Endothelial cell (in vitro differentiated cells): ENCODE data around the gene SKAP2. TPM values are rescaled to one million over a fixed set of nuclear protein-coding genes. Genes with fewer than 3 reads are reported as not detected.

ENCODE experiments used
- DNase-seq: peaks from one replicate; pipeline ENCODE4 v3.0.0; 2021; ENCODE audit warnings: low spot score
- H3K27ac Mint-ChIP-seq: one replicate; pipeline ENCODE4 v1.8.0; 2021; ENCODE audit warnings: mixed read lengths, inconsistent platforms; ENCODE audit not compliant: unreplicated experiment
- H3K27me3 Mint-ChIP-seq: one replicate; pipeline ENCODE4 v1.8.0; 2021; ENCODE audit warnings: mild to moderate bottlenecking, moderate library complexity, mixed read lengths, inconsistent platforms; ENCODE audit not compliant: unreplicated experiment
- H3K36me3 Mint-ChIP-seq: one replicate; pipeline ENCODE4 v1.8.0; 2021; ENCODE audit warnings: mild to moderate bottlenecking, low read depth, mixed read lengths, inconsistent platforms; ENCODE audit not compliant: unreplicated experiment
- H3K4me1 Mint-ChIP-seq: one replicate; pipeline ENCODE4 v1.8.0; 2021; ENCODE audit warnings: mild to moderate bottlenecking, mixed read lengths, inconsistent platforms; ENCODE audit not compliant: unreplicated experiment
- H3K4me3 Mint-ChIP-seq: one replicate; pipeline ENCODE4 v1.8.0; 2021; ENCODE audit warnings: mild to moderate bottlenecking, mixed read lengths, inconsistent platforms; ENCODE audit not compliant: unreplicated experiment
- H3K9me3 Mint-ChIP-seq: one replicate; pipeline ENCODE4 v1.8.0; 2021; ENCODE audit warnings: mixed read lengths, inconsistent platforms; ENCODE audit not compliant: unreplicated experiment
- CTCF ChIP-seq: fragments of 200-600 bp; sonication (generic); IDR thresholded peaks from one replicate; pipeline ENCODE4 v1.5.0; 2021; ENCODE audit warnings: antibody characterized with exemption; ENCODE audit not compliant: unreplicated experiment
- total RNA-seq: library from RNA; stranded (reverse); fragmentation: NEBNext Ultra II Directional; extraction: Animal tissue kit (Norgen Biotek cat#: 25700); gene quantifications from one replicate; pipeline ENCODE4 v1.2.1, GENCODE V29; 2021; ENCODE audit not compliant: unreplicated experiment

Gene SKAP2
- total RNA-seq, 1 donor from 2014 or later = 24.7 TPM

- Mint-ChIP-seq H3K27ac (peak overlapping the region; percentile 82), H3K27me3 (no peaks in the 10 kb centered on the region), H3K9me3 (no peaks in the 10 kb centered on the region), H3K4me3 (no peak overlapping the region), H3K36me3 (no peaks in the 10 kb centered on the region), H3K4me1 (peaks cover 78% of the 10 kb centered on the region)
- peak; percentile 33 for DNase-seq
- peak; percentile 95 for TF ChIP-seq CTCF
These were observed 177.9 kb downstream of the SKAP2 start for GRCh38 chr7:26686448-26686981.

GRCh38 chr7:26685606-26686005, 178.8 kb downstream of the SKAP2 start:
- Mint-ChIP-seq H3K27me3 (no peaks in the 10 kb centered on the region), H3K9me3 (no peaks in the 10 kb centered on the region), H3K36me3 (no peaks in the 10 kb centered on the region), H3K4me1 (peaks cover 69% of the 10 kb centered on the region), H3K4me3 (no peak overlapping the region), H3K27ac (no peak overlapping the region)
- no peak for DNase-seq
- TF ChIP-seq CTCF = no peak

- no peak for DNase-seq
- Mint-ChIP-seq H3K9me3 (no peaks in the 10 kb centered on the region), H3K27ac (no peak overlapping the region), H3K36me3 (no peaks in the 10 kb centered on the region), H3K4me3 (no peak overlapping the region), H3K4me1 (peaks cover 58% of the 10 kb centered on the region), H3K27me3 (no peaks in the 10 kb centered on the region)
- no peak for TF ChIP-seq CTCF
These were observed 179.9 kb downstream of the SKAP2 start for GRCh38 chr7:26684447-26684846.

GRCh38 chr7:26683277-26683676, 181.1 kb downstream of the SKAP2 start:
- Mint-ChIP-seq H3K27me3 (no peaks in the 10 kb centered on the region), H3K27ac (peak overlapping the region; percentile 62), H3K4me3 (no peak overlapping the region), H3K4me1 (peaks cover 54% of the 10 kb centered on the region), H3K9me3 (no peaks in the 10 kb centered on the region), H3K36me3 (no peaks in the 10 kb centered on the region)
- DNase-seq = no peak
- no peak for TF ChIP-seq CTCF

GRCh38 chr7:26681819-26682418, 182.5 kb downstream of the SKAP2 start:
- Mint-ChIP-seq H3K4me1 (peaks cover 43% of the 10 kb centered on the region), H3K36me3 (no peaks in the 10 kb centered on the region), H3K27me3 (no peaks in the 10 kb centered on the region), H3K4me3 (no peak overlapping the region), H3K27ac (peak overlapping the region; percentile 19), H3K9me3 (no peaks in the 10 kb centered on the region)
- TF ChIP-seq CTCF = peak; percentile 94
- DNase-seq = no peak
